Ishikawa (cell line): ENCODE results near the gene FLII.

ENCODE experiments used
- CEBPB ChIP-seq: IDR thresholded peaks from 2 replicates; pipeline ENCODE4 v1.6.1; 2012
- CREB1 ChIP-seq: IDR thresholded peaks from 2 replicates; pipeline ENCODE4 v1.6.1; 2012; ENCODE audit warnings: low read depth
- EGR1 ChIP-seq: IDR thresholded peaks from 2 replicates; pipeline ENCODE4 v1.6.1; 2012
- EP300 ChIP-seq: IDR thresholded peaks from 2 replicates; pipeline ENCODE4 v1.6.1; 2012; ENCODE audit warnings: borderline replicate concordance
- FOXM1 ChIP-seq: IDR thresholded peaks from 2 replicates; pipeline ENCODE4 v1.6.1; 2012; ENCODE audit warnings: low read depth, borderline replicate concordance
- NFIC ChIP-seq: IDR thresholded peaks from 2 replicates; pipeline ENCODE4 v1.6.1; 2012
- RAD21 ChIP-seq: IDR thresholded peaks from 2 replicates; pipeline ENCODE4 v1.6.1; 2012; ENCODE audit warnings: low read depth
- TAF1 ChIP-seq: IDR thresholded peaks from 2 replicates; pipeline ENCODE4 v1.6.1; 2012; ENCODE audit warnings: low read depth, mild to moderate bottlenecking
- TCF12 ChIP-seq: IDR thresholded peaks from 2 replicates; pipeline ENCODE4 v1.6.1; 2012; ENCODE audit warnings: low read depth
- TEAD4 ChIP-seq: IDR thresholded peaks from 2 replicates; pipeline ENCODE4 v1.6.1; 2012
- YY1 ChIP-seq: IDR thresholded peaks from 2 replicates; pipeline ENCODE4 v1.6.1; 2012; ENCODE audit warnings: low read depth
- ZBTB7A ChIP-seq: IDR thresholded peaks from 2 replicates; pipeline ENCODE4 v1.6.1; 2012; ENCODE audit warnings: low read depth
- TF ChIP-seq, protein P1 (sequence below): IDR thresholded peaks from 2 replicates; pipeline ENCODE4 v1.6.1; 2012; ENCODE audit warnings: low read depth, mild to moderate bottlenecking
- TF ChIP-seq, protein P2 (sequence below): IDR thresholded peaks from 2 replicates; pipeline ENCODE4 v1.6.1; 2012
- TF ChIP-seq, protein P3 (sequence below): IDR thresholded peaks from 2 replicates; pipeline ENCODE4 v1.6.1; 2012

Gene FLII

DNA sequence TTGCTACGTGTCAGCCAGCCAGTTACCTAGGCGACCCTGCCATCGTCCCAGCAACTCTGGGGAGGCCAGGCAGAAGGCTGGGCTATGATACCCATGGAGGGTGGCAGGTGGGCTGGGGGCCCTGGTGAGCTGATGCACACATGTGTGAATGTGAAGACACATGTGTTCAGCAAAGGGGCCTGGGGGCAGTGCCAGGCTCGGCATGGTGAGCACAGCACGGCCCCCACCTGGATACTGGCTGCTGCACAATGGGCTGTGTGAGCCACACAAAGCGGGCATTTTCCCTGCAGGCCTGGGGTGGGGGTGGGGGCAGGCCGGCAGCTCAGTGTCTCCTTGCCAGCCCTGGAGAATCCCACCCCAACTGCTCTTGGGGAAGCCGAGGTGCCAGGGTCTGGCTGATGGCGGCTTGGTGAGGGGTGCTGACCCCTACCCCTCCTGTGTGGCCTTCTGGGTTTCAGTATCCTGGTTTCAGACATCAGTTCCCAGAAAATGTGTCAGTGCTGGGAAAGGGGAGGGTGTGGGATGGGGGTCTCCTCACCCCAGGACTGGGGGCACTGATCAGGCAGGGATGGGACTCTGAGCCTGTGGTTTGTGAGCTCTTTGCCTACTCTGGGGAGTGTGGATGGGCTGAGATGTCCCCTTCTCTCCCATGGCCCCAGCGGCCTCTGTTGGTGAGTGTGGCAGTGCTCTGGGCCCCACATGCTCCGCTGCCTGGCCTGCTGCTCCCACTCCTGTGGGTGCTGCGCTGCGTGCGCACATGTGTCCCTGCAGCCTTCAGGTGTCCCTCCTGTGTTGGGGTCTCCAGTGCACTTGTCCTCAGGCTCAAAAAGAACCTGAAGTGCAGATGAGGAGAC is 28.0 kb downstream of the FLII start:
- TF ChIP-seq TCF12 (no peak), RAD21 (no peak), FOXM1 (no peak), YY1 (no peak)

DNA sequence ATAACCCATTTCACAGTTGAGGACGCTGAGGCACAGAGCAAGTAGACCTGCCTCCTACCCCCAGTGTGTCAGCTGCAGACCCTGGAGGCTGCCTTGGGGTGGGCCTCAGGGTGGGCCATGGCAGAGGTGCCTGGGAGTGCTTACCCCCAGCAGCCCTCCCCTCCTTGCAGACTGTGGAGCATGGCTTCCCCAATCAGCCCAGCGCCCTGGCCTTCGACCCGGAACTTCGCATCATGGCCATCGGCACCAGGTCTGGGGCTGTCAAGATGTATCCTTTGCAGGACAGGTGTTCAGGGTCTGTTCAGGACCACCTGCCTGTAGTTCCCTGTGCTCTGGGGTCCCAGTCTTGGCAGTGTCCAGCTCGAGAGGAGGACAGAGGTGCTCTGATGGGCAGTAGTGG is 28.8 kb downstream of the FLII start:
- TF ChIP-seq TAF1 (no peak), CEBPB (no peak), RAD21 (no peak), CREB1 (no peak), TEAD4 (no peak), NFIC (no peak), EP300 (no peak), FOXM1 (no peak), EGR1 (no peak), TCF12 (no peak), ZBTB7A (no peak), YY1 (no peak)
- TF ChIP-seq, protein P1, sequence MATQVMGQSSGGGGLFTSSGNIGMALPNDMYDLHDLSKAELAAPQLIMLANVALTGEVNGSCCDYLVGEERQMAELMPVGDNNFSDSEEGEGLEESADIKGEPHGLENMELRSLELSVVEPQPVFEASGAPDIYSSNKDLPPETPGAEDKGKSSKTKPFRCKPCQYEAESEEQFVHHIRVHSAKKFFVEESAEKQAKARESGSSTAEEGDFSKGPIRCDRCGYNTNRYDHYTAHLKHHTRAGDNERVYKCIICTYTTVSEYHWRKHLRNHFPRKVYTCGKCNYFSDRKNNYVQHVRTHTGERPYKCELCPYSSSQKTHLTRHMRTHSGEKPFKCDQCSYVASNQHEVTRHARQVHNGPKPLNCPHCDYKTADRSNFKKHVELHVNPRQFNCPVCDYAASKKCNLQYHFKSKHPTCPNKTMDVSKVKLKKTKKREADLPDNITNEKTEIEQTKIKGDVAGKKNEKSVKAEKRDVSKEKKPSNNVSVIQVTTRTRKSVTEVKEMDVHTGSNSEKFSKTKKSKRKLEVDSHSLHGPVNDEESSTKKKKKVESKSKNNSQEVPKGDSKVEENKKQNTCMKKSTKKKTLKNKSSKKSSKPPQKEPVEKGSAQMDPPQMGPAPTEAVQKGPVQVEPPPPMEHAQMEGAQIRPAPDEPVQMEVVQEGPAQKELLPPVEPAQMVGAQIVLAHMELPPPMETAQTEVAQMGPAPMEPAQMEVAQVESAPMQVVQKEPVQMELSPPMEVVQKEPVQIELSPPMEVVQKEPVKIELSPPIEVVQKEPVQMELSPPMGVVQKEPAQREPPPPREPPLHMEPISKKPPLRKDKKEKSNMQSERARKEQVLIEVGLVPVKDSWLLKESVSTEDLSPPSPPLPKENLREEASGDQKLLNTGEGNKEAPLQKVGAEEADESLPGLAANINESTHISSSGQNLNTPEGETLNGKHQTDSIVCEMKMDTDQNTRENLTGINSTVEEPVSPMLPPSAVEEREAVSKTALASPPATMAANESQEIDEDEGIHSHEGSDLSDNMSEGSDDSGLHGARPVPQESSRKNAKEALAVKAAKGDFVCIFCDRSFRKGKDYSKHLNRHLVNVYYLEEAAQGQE: no peak
- TF ChIP-seq, protein P2, sequence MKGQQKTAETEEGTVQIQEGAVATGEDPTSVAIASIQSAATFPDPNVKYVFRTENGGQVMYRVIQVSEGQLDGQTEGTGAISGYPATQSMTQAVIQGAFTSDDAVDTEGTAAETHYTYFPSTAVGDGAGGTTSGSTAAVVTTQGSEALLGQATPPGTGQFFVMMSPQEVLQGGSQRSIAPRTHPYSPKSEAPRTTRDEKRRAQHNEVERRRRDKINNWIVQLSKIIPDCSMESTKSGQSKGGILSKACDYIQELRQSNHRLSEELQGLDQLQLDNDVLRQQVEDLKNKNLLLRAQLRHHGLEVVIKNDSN: no peak
- TF ChIP-seq, protein P3, sequence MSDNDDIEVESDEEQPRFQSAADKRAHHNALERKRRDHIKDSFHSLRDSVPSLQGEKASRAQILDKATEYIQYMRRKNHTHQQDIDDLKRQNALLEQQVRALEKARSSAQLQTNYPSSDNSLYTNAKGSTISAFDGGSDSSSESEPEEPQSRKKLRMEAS: no peak

DNA sequence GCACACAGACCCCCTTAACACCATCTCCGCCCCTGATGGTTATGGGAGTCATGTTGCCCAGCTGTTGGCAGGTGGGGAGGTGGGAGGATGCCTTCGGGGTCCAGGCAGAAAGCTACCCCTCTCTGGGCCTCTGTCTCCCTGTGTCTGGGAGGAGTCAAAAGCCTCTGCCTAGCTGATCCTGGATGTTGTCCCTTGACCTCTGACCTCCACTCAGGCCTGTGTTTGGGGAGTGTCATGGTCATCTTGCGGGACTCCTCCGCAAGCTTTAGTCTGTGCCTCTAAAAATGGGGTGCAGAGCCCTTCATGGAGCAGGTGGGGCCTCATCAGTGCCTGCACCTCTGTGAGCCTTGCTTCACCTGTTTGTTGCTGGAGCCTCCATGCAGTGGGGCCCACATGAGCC is 29.3 kb downstream of the FLII start:
- TF ChIP-seq, protein P3: no peak
- TF ChIP-seq TAF1 (no peak), CREB1 (no peak), YY1 (no peak), CEBPB (no peak), RAD21 (no peak), EGR1 (no peak), TEAD4 (no peak), TCF12 (no peak), EP300 (no peak), ZBTB7A (no peak), NFIC (no peak), FOXM1 (no peak)
- TF ChIP-seq, protein P2: no peak
- TF ChIP-seq, protein P1: no peak

DNA sequence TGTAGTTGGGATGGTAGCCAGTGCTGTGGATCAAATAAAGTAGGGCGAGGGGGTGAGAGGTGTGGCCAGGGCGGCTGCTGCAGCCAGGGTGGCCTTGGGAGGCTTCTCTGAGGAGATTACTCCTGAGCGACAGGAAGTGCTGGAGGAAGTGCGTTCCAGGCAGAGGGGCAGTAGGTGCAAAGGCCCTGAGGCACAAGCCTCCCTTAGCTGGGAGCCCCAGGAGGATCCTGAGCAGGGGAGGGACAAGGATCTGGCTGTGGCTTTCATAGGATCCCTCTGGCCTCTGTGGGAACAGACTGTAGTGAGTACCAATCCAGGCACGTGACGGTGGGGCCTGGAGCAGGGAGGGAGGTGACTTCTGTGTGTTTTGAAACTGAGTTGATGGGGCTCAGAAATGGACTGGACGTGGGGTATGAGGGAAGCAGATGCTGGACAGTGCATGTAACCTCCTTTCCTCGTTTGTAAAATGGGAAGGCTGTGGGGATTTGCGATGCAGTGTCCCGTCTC is 30.3 kb downstream of the FLII start:
- no peak for TF ChIP-seq ZBTB7A
- TF ChIP-seq CREB1: no peak
- no peak for TF ChIP-seq CEBPB
- TF ChIP-seq EGR1: no peak
- TF ChIP-seq TCF12: no peak
- TF ChIP-seq EP300: no peak
- no peak for TF ChIP-seq YY1
- TF ChIP-seq NFIC: no peak
- TF ChIP-seq, protein P3: no peak
- TF ChIP-seq, protein P1: no peak
- no peak for TF ChIP-seq RAD21
- TF ChIP-seq, protein P2: no peak
- TF ChIP-seq TEAD4: no peak
- TF ChIP-seq FOXM1: no peak
